Measurements from ENCODE around the gene NPTX1. TPM values are rescaled to one million over a fixed set of nuclear protein-coding genes. Genes with fewer than 3 reads are reported as not detected.

NPTX1 gene
- total RNA-seq, 1 experiment from 2014 or later: 0.32 TPM

- Histone ChIP-seq H3K9me3 (replicated peaks) (no peaks in the 10 kb centered on the region), H3K27ac (peak overlapping the region; percentile 77), H3K4me1 (replicated peaks) (peaks cover 55% of the 10 kb centered on the region), H3K4me3 (no peak overlapping the region), H3K27me3 (replicated peaks) (no peaks in the 10 kb centered on the region; the same call in 1 of the 2 replicates), H3K36me3 (no peaks in the 10 kb centered on the region)
- DNase-seq (ENCODE audit: low read depth in 1 of 2, low spot score in 2 of 2): no peak
Observed at GRCh38 chr17:80498920-80499410, 22.6 kb upstream of the NPTX1 start.

GRCh38 chr17:80498242-80498919, 22.0 kb upstream of the NPTX1 start:
- Histone ChIP-seq H3K36me3 (no peaks in the 10 kb centered on the region), H3K4me1 (replicated peaks) (peaks cover 53% of the 10 kb centered on the region), H3K9me3 (replicated peaks) (no peaks in the 10 kb centered on the region; the same call in 1 of the 2 replicates), H3K4me3 (no peak overlapping the region), H3K27ac (peak overlapping the region; percentile 77), H3K27me3 (replicated peaks) (no peaks in the 10 kb centered on the region; the same call in 1 of the 2 replicates)
- peak; percentile 98 to 99 for DNase-seq (ENCODE audit: low read depth in 1 of 2, low spot score in 2 of 2)

- H3K27ac ChIP-seq: peak overlapping the region; percentile 77
- H3K4me3 ChIP-seq: no peak overlapping the region
- no peaks in the 10 kb centered on the region for H3K36me3 ChIP-seq
- H3K4me1 ChIP-seq (replicated peaks): peaks cover 49% of the 10 kb centered on the region
- no peaks in the 10 kb centered on the region; the same call in 1 of the 2 replicates for H3K9me3 ChIP-seq (replicated peaks)
- no peak for DNase-seq (ENCODE audit: low read depth in 1 of 2, low spot score in 2 of 2)
- H3K27me3 ChIP-seq (replicated peaks): no peaks in the 10 kb centered on the region; the same call in 1 of the 2 replicates
Observed at GRCh38 chr17:80497726-80498241, 21.4 kb upstream of the NPTX1 start.

- no peak overlapping the region for H3K4me3 ChIP-seq
- no peaks in the 10 kb centered on the region; the same call in 1 of the 2 replicates for H3K9me3 ChIP-seq (replicated peaks)
- H3K36me3 ChIP-seq: no peaks in the 10 kb centered on the region
- DNase-seq (ENCODE audit: low read depth in 1 of 2, low spot score in 2 of 2): no peak
- H3K27me3 ChIP-seq (replicated peaks): no peaks in the 10 kb centered on the region; the same call in 1 of the 2 replicates
- H3K27ac ChIP-seq: no peak overlapping the region
- H3K4me1 ChIP-seq (replicated peaks): peaks cover 18% of the 10 kb centered on the region
Observed at GRCh38 chr17:80494547-80494946, 18.1 kb upstream of the NPTX1 start.

GRCh38 chr17:80492343-80493136, 16.1 kb upstream of the NPTX1 start:
- Histone ChIP-seq H3K4me1 (replicated peaks) (no peaks in the 10 kb centered on the region), H3K27me3 (replicated peaks) (peaks cover under 1% of the 10 kb centered on the region), H3K4me3 (no peak overlapping the region), H3K27ac (no peak overlapping the region), H3K36me3 (no peaks in the 10 kb centered on the region), H3K9me3 (replicated peaks) (no peaks in the 10 kb centered on the region; the same call in 1 of the 2 replicates)
- no peak for DNase-seq (ENCODE audit: low read depth in 1 of 2, low spot score in 2 of 2)

- H3K27me3 ChIP-seq (replicated peaks): peaks cover 9% of the 10 kb centered on the region
- H3K36me3 ChIP-seq: no peaks in the 10 kb centered on the region
- no peak overlapping the region for H3K27ac ChIP-seq
- no peaks in the 10 kb centered on the region; the same call in 1 of the 2 replicates for H3K9me3 ChIP-seq (replicated peaks)
- no peak overlapping the region for H3K4me3 ChIP-seq
- no peak for DNase-seq (ENCODE audit: low read depth in 1 of 2, low spot score in 2 of 2)
- no peaks in the 10 kb centered on the region for H3K4me1 ChIP-seq (replicated peaks)
Observed at GRCh38 chr17:80491478-80492342, 15.3 kb upstream of the NPTX1 start.

- peaks cover 29% of the 10 kb centered on the region for H3K27me3 ChIP-seq (replicated peaks)
- H3K4me1 ChIP-seq (replicated peaks): peaks cover 6% of the 10 kb centered on the region; the same call in 1 of the 2 replicates
Observed at GRCh38 chr17:80487511-80487910, 11.1 kb upstream of the NPTX1 start.

GRCh38 chr17:80486692-80487091, 10.3 kb upstream of the NPTX1 start:
- no peaks in the 10 kb centered on the region for H3K9me3 ChIP-seq (replicated peaks)
- DNase-seq (ENCODE audit: low read depth in 1 of 2, low spot score in 2 of 2): no peak
- H3K36me3 ChIP-seq: no peaks in the 10 kb centered on the region
- no peak overlapping the region for H3K4me3 ChIP-seq
- H3K27me3 ChIP-seq (replicated peaks): peaks cover 30% of the 10 kb centered on the region
- peaks cover 6% of the 10 kb centered on the region; the same call in 1 of the 2 replicates for H3K4me1 ChIP-seq (replicated peaks)
- H3K27ac ChIP-seq: no peak overlapping the region

More at GRCh38 chr17:80487511-80487910, 11.1 kb upstream of the NPTX1 start:
- DNase-seq (ENCODE audit: low read depth in 1 of 2, low spot score in 2 of 2): no peak
- Histone ChIP-seq H3K4me3 (no peak overlapping the region), H3K36me3 (no peaks in the 10 kb centered on the region), H3K27ac (no peak overlapping the region), H3K9me3 (replicated peaks) (no peaks in the 10 kb centered on the region)

- H3K27ac ChIP-seq: no peak overlapping the region
- H3K4me3 ChIP-seq: no peak overlapping the region
- peaks cover 6% of the 10 kb centered on the region; the same call in 1 of the 2 replicates for H3K4me1 ChIP-seq (replicated peaks)
- no peaks in the 10 kb centered on the region for H3K36me3 ChIP-seq
- H3K9me3 ChIP-seq (replicated peaks): no peaks in the 10 kb centered on the region
- H3K27me3 ChIP-seq (replicated peaks): peaks cover 39% of the 10 kb centered on the region
- no peak for DNase-seq (ENCODE audit: low read depth in 1 of 2, low spot score in 2 of 2)
Observed at GRCh38 chr17:80485846-80486245, 9.4 kb upstream of the NPTX1 start.

- Histone ChIP-seq H3K27ac (no peak overlapping the region), H3K9me3 (replicated peaks) (no peaks in the 10 kb centered on the region; the same call in 1 of the 2 replicates), H3K27me3 (replicated peaks) (peaks cover 68% of the 10 kb centered on the region), H3K4me1 (replicated peaks) (peaks cover 16% of the 10 kb centered on the region), H3K36me3 (no peaks in the 10 kb centered on the region), H3K4me3 (no peak overlapping the region)
- DNase-seq (ENCODE audit: low read depth in 1 of 2, low spot score in 2 of 2): no peak
Observed at GRCh38 chr17:80482555-80483308, 6.3 kb upstream of the NPTX1 start.

- no peaks in the 10 kb centered on the region for H3K36me3 ChIP-seq
- H3K4me1 ChIP-seq (replicated peaks): peaks cover 23% of the 10 kb centered on the region
- no peak overlapping the region for H3K27ac ChIP-seq
- DNase-seq (ENCODE audit: low read depth in 1 of 2, low spot score in 2 of 2): no peak
- H3K27me3 ChIP-seq (replicated peaks): peaks cover 69% of the 10 kb centered on the region
- H3K4me3 ChIP-seq: no peak overlapping the region
- H3K9me3 ChIP-seq (replicated peaks): peaks cover 4% of the 10 kb centered on the region; the same call in 1 of the 2 replicates
Observed at GRCh38 chr17:80482058-80482318, 5.6 kb upstream of the NPTX1 start.

GRCh38 chr17:80481284-80482057, 5.1 kb upstream of the NPTX1 start:
- no peak for DNase-seq (ENCODE audit: low read depth in 1 of 2, low spot score in 2 of 2)
- no peak overlapping the region for H3K4me3 ChIP-seq
- H3K9me3 ChIP-seq (replicated peaks): peaks cover 6% of the 10 kb centered on the region
- peaks cover 69% of the 10 kb centered on the region for H3K27me3 ChIP-seq (replicated peaks)
- H3K36me3 ChIP-seq: no peaks in the 10 kb centered on the region
- peaks cover 29% of the 10 kb centered on the region for H3K4me1 ChIP-seq (replicated peaks)
- H3K27ac ChIP-seq: no peak overlapping the region

All from SJSA1 (cell line).